GM19238 (cell line): ENCODE measurements around the gene SRP54.
A peak's percentile ranks its signal among the peaks of the same experiment; 100 is the strongest.
"Not testable (repeated sequence)": the region's sequence is repeated elsewhere in the genome, so short reads cannot be mapped to it uniquely, and the experiment has no call there.

ENCODE experiments used
- DNase-seq: peaks from one replicate; pipeline ENCODE4 v3.0.0; 2011; ENCODE audit warnings: low spot score; ENCODE audit not compliant: insufficient read length

The SRP54 gene

DNA sequence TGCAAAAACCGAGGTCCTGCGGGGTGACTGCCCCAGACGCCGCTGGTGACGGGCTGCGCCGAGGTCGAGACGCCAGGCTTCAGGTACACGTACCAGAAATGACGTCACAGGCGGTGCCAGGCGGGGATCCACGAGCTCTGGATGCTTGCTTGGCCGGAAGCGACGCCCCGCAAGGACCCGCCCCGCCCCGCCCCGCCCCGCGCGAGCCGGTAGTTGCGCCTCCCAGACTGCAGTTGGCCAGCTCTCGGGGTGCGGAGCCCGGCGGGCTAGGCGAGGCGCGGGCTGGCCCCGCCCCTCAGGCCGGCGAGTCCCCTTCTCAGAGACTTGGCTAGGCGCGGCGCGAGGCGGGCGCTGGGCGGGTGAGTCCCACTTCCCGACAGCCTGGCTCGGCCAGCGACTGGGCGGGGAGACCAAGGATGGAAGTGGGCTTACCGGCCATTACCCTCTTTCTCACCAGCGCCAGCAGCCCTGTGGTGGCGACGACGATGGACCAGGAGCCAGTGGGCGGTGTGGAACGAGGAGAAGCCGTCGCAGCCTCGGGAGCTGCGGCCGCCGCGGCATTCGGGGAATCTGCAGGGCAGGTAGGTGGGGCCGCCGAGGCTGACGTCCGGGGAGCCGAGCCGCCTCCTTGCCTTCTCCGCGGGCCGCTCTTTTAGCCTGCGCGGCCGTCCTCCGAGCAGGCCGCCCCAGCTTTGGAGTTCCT, 63.4 kb downstream of the SRP54 start, which contains the start of gene FAM177A1:
Gene FAM177A1 (plus strand): TSS at position 225 of the 703 bp plus-strand sequence. CDS start 192 bp downstream, at position 417.
- peak; percentile 95 for DNase-seq

DNA sequence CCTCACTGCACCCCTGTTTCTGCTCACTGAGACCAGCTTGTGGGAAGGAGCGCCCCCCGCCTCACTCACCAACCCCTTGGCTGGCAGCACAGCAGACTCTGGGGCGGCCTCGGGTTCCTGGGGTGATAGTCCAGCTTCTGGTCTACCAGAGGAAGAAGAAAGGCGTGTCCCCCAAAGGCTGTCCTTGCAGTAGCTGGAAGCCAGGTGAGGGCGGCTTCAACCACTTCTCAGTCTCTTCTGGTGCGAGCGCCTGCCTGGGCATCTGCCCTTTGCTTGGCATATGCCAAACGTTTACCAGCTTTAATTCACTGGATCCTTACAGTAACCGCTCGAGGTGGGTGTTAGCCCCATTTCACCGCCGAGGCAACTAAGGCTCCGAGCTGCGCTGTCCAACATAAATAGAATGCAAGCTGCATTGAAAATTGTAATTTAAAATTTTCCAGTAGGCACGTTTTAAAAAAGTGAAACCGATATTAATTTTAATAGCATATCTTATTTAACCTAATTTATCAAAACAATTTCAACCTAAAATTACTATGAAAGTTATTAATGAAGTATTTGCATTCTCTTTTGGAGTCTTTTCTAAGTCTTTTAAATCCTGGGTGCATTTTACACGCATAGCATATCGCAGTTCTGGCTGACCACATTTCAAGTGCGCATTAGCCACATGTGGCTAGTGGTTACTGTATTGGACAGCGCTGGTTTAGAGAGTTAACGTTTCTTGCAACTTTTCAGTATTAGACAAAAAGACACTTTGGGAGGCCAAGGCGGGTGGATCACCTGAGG, 64.2 kb downstream of the SRP54 start:
- no peak for DNase-seq

DNA sequence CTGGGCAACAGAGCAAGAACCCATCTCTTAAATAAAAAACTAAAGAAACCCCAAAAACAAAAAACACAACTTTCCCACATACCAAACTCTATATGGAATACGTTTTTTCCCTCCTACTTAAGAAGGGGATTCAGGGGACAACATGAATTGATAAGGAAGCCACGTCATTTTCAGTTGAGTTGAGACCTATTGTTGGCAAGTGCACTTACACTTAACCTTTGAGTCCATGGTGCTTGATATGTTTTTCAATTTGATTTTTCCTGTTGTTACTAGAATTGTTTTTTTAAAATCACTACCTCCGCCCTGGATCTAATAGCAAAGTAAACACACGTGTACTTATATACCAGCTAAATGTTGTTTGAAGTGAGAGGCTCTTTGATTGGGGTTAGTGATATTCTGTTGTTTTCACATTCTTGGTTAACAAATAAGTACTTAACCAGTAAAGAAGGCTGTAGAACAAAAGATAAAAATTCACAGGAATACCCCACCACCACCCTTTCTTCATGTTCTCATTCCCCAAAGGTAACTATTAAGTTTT, 65.3 kb downstream of the SRP54 start:
- no peak for DNase-seq

GRCh38 chr14:35050652-35051051, 67.9 kb downstream of the SRP54 start:
- DNase-seq = no peak

- no peak for DNase-seq
Observed at GRCh38 chr14:35051796-35052195, 69.0 kb downstream of the SRP54 start.

- DNase-seq = no peak
Observed at GRCh38 chr14:35052637-35053036, 69.8 kb downstream of the SRP54 start.

GRCh38 chr14:35061113-35061791, 78.5 kb downstream of the SRP54 start:
- not testable (repeated sequence) for DNase-seq

GRCh38 chr14:35065731-35066130, 82.9 kb downstream of the SRP54 start:
- not testable (repeated sequence) for DNase-seq

GRCh38 chr14:35068238-35069012, 85.6 kb downstream of the SRP54 start:
- DNase-seq = no peak

DNA sequence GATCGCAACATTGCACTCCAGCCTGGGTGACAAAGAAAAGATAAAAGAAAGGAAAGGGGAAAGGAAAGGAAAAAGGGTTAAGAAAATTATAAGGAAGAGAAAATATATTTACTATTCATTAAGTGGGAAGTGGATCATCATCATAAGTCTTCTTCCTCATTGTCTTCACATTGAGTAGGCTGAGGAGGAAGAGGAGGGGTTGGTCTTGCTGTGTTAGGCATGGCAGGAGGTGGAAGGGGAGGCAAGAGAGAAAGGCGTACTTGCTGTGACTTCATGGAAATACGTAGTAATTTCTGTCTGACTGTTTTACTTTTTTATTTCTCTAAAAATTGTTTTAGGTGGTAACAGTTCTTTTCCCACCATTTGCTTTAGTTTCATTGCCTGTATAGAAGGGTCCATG, 89.4 kb downstream of the SRP54 start:
- no peak for DNase-seq

GRCh38 chr14:35073486-35073885, 90.7 kb downstream of the SRP54 start:
- no peak for DNase-seq

- no peak for DNase-seq
Observed at GRCh38 chr14:35078082-35078481, 95.3 kb downstream of the SRP54 start.
